AG09319 (cell line): ENCODE measurements around the gene C22orf39.

Source experiments
- DNase-seq: peaks from one replicate; pipeline ENCODE4 v3.0.0-alpha.2; 2010; ENCODE audit warnings: low read depth; ENCODE audit errors: extremely low read depth
- TF ChIP-seq, protein P1 (sequence below): IDR thresholded peaks from 2 replicates; pipeline ENCODE4 v1.5.1; 2011; ENCODE audit warnings: low read depth, mild to moderate bottlenecking, inconsistent platforms, low read length, moderate library complexity

Gene C22orf39

GRCh38 chr22:19492504-19493174 lies 45.1 kb upstream of the C22orf39 start:
- TF ChIP-seq, protein P1, sequence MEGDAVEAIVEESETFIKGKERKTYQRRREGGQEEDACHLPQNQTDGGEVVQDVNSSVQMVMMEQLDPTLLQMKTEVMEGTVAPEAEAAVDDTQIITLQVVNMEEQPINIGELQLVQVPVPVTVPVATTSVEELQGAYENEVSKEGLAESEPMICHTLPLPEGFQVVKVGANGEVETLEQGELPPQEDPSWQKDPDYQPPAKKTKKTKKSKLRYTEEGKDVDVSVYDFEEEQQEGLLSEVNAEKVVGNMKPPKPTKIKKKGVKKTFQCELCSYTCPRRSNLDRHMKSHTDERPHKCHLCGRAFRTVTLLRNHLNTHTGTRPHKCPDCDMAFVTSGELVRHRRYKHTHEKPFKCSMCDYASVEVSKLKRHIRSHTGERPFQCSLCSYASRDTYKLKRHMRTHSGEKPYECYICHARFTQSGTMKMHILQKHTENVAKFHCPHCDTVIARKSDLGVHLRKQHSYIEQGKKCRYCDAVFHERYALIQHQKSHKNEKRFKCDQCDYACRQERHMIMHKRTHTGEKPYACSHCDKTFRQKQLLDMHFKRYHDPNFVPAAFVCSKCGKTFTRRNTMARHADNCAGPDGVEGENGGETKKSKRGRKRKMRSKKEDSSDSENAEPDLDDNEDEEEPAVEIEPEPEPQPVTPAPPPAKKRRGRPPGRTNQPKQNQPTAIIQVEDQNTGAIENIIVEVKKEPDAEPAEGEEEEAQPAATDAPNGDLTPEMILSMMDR: no peak
- no peak for DNase-seq

DNA sequence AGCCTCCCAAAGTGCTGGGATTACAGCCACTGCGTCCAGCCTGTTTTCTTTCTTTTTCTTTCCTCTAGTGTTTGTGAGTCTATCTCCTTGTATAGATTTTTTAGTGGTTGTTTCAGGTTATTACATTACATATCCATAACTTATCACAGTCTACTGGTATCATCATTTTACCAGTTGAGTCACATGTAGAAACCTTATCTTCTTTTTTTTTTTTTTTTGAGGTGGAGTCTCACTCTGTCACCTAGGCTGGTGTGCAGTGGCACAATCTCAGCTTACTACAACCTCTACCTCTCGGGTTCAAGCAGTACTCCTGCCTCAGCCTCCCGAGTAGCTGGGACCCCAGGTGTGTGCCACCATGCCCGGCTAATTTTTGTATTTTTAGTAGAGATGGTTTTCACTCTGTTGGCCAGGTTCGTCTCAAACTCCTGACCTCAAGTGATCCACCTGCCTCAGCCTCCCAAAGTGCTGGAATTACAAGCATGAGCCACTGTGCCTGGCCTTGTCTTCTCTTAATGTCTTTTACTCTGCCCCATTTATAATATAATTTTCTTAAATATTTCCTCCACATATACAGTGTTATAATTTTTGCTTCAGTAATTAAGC lies 43.2 kb upstream of the C22orf39 start:
- no peak for DNase-seq
- TF ChIP-seq, protein P1: no peak

- DNase-seq: no peak
- TF ChIP-seq, protein P1: peak; percentile 24
These were observed 41.7 kb upstream of the C22orf39 start for GRCh38 chr22:19488884-19489843.

- TF ChIP-seq, protein P1: no peak
- no peak for DNase-seq
These were observed 40.8 kb upstream of the C22orf39 start for GRCh38 chr22:19488285-19488684.

- DNase-seq: no peak
- TF ChIP-seq, protein P1: no peak
These were observed 36.2 kb upstream of the C22orf39 start for GRCh38 chr22:19483481-19484244.

DNA sequence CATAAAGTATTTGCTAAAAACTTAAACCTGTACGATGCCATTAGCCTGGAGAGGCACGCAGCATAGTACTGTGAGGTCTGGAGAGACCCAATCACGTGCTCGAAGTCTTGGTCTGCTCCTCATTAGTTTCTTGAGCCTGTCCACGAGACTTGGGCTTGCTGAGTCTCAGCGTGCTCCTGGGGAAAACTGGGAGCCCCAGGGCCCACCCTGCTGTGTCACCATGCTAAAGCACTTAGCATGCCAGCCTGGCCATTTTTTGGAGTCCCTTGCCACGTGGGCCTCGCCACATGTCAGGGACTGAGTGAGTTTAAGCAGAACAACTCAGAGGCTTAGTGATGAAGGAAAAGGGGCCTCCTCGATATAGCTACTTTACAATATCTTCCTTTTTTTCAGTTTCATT lies 34.8 kb upstream of the C22orf39 start:
- TF ChIP-seq, protein P1: no peak

More for the DNA sequence above, 34.8 kb upstream of the C22orf39 start:
- DNase-seq: no peak
